SK-N-SH (cell line): ENCODE results near the gene FOS. TPM values are rescaled to one million over a fixed set of nuclear protein-coding genes. Genes with fewer than 3 reads are reported as not detected.

Source experiments
- CTCF ChIA-PET: fragments of 300-600, 350-600 bp; formaldehyde crosslinking; extraction: SDS; loops from one replicate; lab custom pipeline; 2021; lab: Yijun Ruan, JAX
- POLR2A ChIA-PET: fragments of 350-600 bp; sonication (Branson Sonifier 250); formaldehyde crosslinking; extraction: SDS; loops from one replicate; lab custom pipeline; 2020; ENCODE audit warnings: antibody characterized with exemption, inconsistent platforms; lab: Yijun Ruan, JAX
- DNase-seq: peaks from one replicate; pipeline ENCODE4 v3.0.0; 2012
- H2AFZ ChIP-seq: fragments of 200-600 bp; sonication (generic); 2 replicates; pipeline ENCODE4 v1.8.1; 2016; ENCODE audit warnings: antibody characterized with exemption, mild to moderate bottlenecking, low read depth
- H3F3A ChIP-seq: fragments of 200-600 bp; sonication (generic); replicated peaks from 2 replicates; pipeline ENCODE3; 2016; ENCODE audit warnings: antibody characterized with exemption, mild to moderate bottlenecking; ENCODE audit not compliant: insufficient read depth
- H3K27ac ChIP-seq, 2 experiments: fragments of 200-500 bp in 1 of 2; fragments of 200-600 bp in 1 of 2; sonication (Bioruptor generic) in 1 of 2; sonication (generic), shearing (Covaris generic) in 1 of 2; 2 replicates each; pipeline versions ENCODE4 v1.5.1 to v1.6.1; 2014 to 2016; ENCODE audit warnings: low read depth in 2 of 2, inconsistent platforms in 1 of 2, low read length in 1 of 2, mild to moderate bottlenecking in 1 of 2, mixed read lengths in 1 of 2
- H3K27me3 ChIP-seq: fragments of 200-600 bp; sonication (generic), shearing (Covaris generic); 2 replicates; pipeline ENCODE4 v1.6.1; 2016; ENCODE audit warnings: mixed run types; ENCODE audit not compliant: insufficient read depth
- H3K36me3 ChIP-seq, 2 experiments: fragments of 200-500 bp in 1 of 2; fragments of 200-600 bp in 1 of 2; sonication (Bioruptor generic) in 1 of 2; sonication (generic) in 1 of 2; replicated peaks in 1 of 2; 2 replicates each; pipeline versions ENCODE3 to v1.5.1; 2014 to 2016; ENCODE audit warnings: low read length in 1 of 2, mild to moderate bottlenecking in 1 of 2; ENCODE audit not compliant: insufficient read depth in 2 of 2, control insufficient read depth in 1 of 2
- H3K4me1 ChIP-seq, 2 experiments: fragments of 200-500 bp in 1 of 2; fragments of 200-600 bp in 1 of 2; sonication (Bioruptor generic) in 1 of 2; sonication (generic), shearing (Covaris generic) in 1 of 2; 2 replicates each; pipeline versions ENCODE4 v1.5.1 to v1.6.1; 2014 to 2016; ENCODE audit warnings: low read depth in 1 of 2, low read length in 1 of 2, mixed run types in 1 of 2; ENCODE audit not compliant: insufficient read depth in 2 of 2, control insufficient read depth in 1 of 2
- H3K4me2 ChIP-seq: fragments of 200-600 bp; sonication (generic), shearing (Covaris generic); 2 replicates; pipeline ENCODE4 v1.6.1; 2017; ENCODE audit warnings: mixed run types
- H3K4me3 ChIP-seq, 2 experiments: fragments of 200-500 bp in 1 of 2; fragments of 200-600 bp in 1 of 2; sonication (Bioruptor generic) in 1 of 2; sonication (generic), shearing (Covaris generic) in 1 of 2; 2 replicates each; pipeline versions ENCODE4 v1.5.1 to v1.8.1; 2014 to 2016; ENCODE audit warnings: low read depth in 2 of 2, inconsistent platforms in 1 of 2, low read length in 1 of 2, mild to moderate bottlenecking in 1 of 2, mixed read lengths in 1 of 2, moderate library complexity in 1 of 2
- H3K79me2 ChIP-seq: fragments of 200-600 bp; sonication (generic); 2 replicates; pipeline ENCODE4 v1.8.1; 2017; ENCODE audit warnings: mild to moderate bottlenecking; ENCODE audit not compliant: insufficient read depth
- H3K9ac ChIP-seq: fragments of 200-600 bp; sonication (generic); 2 replicates; pipeline ENCODE4 v1.6.1; 2017; ENCODE audit warnings: mixed run types
- H3K9me2 ChIP-seq: fragments of 200-600 bp; sonication (generic); 2 replicates; pipeline ENCODE4 v1.6.1; 2017; ENCODE audit warnings: mixed run types
- H3K9me3 ChIP-seq: fragments of 200-600 bp; sonication (generic); 2 replicates; pipeline ENCODE4 v1.6.1; 2017; ENCODE audit warnings: mixed run types, mild to moderate bottlenecking, moderate library complexity
- H4K20me1 ChIP-seq: fragments of 200-600 bp; sonication (generic); 2 replicates; pipeline ENCODE4 v1.6.1; 2017; ENCODE audit warnings: mild to moderate bottlenecking, mixed run types; ENCODE audit not compliant: insufficient read depth
- IRF3 ChIP-seq: fragments of 150-350 bp; IDR thresholded peaks from 2 replicates; pipeline ENCODE4 v1.6.1; 2016; ENCODE audit warnings: mild to moderate bottlenecking, low read depth, low read length
- MAX ChIP-seq: IDR thresholded peaks from 2 replicates; pipeline ENCODE4 v1.4.0; 2012; ENCODE audit warnings: low read depth
- MEF2A ChIP-seq: IDR thresholded peaks from 2 replicates; pipeline ENCODE4 v1.4.0; 2012; ENCODE audit warnings: low read depth, borderline replicate concordance
- NFIC ChIP-seq: IDR thresholded peaks from 2 replicates; pipeline ENCODE4 v1.4.0; 2012; ENCODE audit warnings: borderline replicate concordance
- PBX3 ChIP-seq: IDR thresholded peaks from 2 replicates; pipeline ENCODE4; 2012
- POLR2AphosphoS5 ChIP-seq: IDR thresholded peaks from 2 replicates; pipeline ENCODE4 v1.6.1; 2012; ENCODE audit warnings: low read depth, low read length
- RCOR1 ChIP-seq: fragments of 150-350 bp; IDR thresholded peaks from 2 replicates; pipeline ENCODE4 v1.6.1; 2017; ENCODE audit warnings: antibody characterized with exemption, low read length
- USF1 ChIP-seq: IDR thresholded peaks from 2 replicates; pipeline ENCODE4 v1.4.0; 2012; ENCODE audit warnings: low read depth, borderline replicate concordance
- WGBS: methylation state at CpG from one replicate; pipeline ENCODE4 v1.1.6; 2017; ENCODE audit warnings: low lambda C conversion rate; 5-methylcytosine and 5-hydroxymethylcytosine counted together
- polyA plus RNA-seq, 3 experiments: library from polyadenylated mRNA; depleted of rRNA; stranded (reverse); fragments of >200 nt; gene quantifications; 2 replicates each; pipeline ENCODE4 v1.2.3, GENCODE V29; 2012

The FOS gene
- polyA plus RNA-seq, 1 of the 3 experiments (the other 2 are of a cell fraction): 309 TPM

- H3K4me1 ChIP-seq: peaks cover 5 to 23% of the 10 kb centered on the region in 2 experiments; a peak in 2 of 4 replicates
- H3K27ac ChIP-seq: peak overlapping the region; percentile 6 to 63; a peak in 2 of 4 replicates
- H2AFZ ChIP-seq: no peak overlapping the region
- DNase-seq: peak; percentile 45
- no peaks in the 10 kb centered on the region for H3F3A ChIP-seq
- no peaks in the 10 kb centered on the region for H3K36me3 ChIP-seq
- ChIA-PET CTCF (interaction anchor here (0.8 to 14.1 kb wide), 3 partner anchors 112 to 174 kb away, joined by 3 to 291 read pairs (median 3); no protein-coding TSS in a partner anchor), POLR2A (interaction anchor here (0.7 kb wide), 1 partner anchor 162 kb away, joined by 3 read pairs; no protein-coding TSS in a partner anchor)
- no peaks in the 10 kb centered on the region for H3K79me2 ChIP-seq
- no peaks in the 10 kb centered on the region for H4K20me1 ChIP-seq
- H3K9me3 ChIP-seq: no peaks in the 10 kb centered on the region
- 51% methylated on average over 4 of the region's 4 CpGs for whole genome bisulfite sequencing
- H3K9me2 ChIP-seq: no peaks in the 10 kb centered on the region
- TF ChIP-seq RCOR1 (0 out of 2 replicates have a peak, but pooled peaks have one; percentile 39), MAX (no peak), MEF2A (no peak), NFIC (no peak), IRF3 (no peak)
- H3K9ac ChIP-seq: no peak overlapping the region
- no peaks in the 10 kb centered on the region for H3K27me3 ChIP-seq
- peak overlapping the region; percentile 42 for H3K4me2 ChIP-seq
- H3K4me3 ChIP-seq: no peak overlapping the region
These were observed 36.5 kb downstream of the FOS start for GRCh38 chr14:75315144-75315543.

GRCh38 chr14:75317148-75317547 is 38.5 kb downstream of the FOS start:
- WGBS: 67% methylated on average over 4 of the region's 4 CpGs

More at GRCh38 chr14:75317148-75317547, 38.5 kb downstream of the FOS start:
- Histone ChIP-seq H2AFZ (no peak overlapping the region), H3K36me3 (no peaks in the 10 kb centered on the region), H3K79me2 (no peaks in the 10 kb centered on the region), H3F3A (no peaks in the 10 kb centered on the region), H4K20me1 (no peaks in the 10 kb centered on the region), H3K9me3 (no peaks in the 10 kb centered on the region), H3K9me2 (no peaks in the 10 kb centered on the region), H3K4me2 (no peak overlapping the region), H3K9ac (no peak overlapping the region), H3K4me3 (no peak overlapping the region), H3K4me1 (peaks cover 0 to 11% of the 10 kb centered on the region in 2 experiments; a peak in 1 of 4 replicates), H3K27ac (no peak overlapping the region), H3K27me3 (no peaks in the 10 kb centered on the region)
- CTCF ChIA-PET: interaction anchor here (0.6 to 2.1 kb wide), 3 partner anchors 9 to 314 kb away, joined by 3 to 5 read pairs (median 4); no protein-coding TSS in a partner anchor
- TF ChIP-seq POLR2AphosphoS5 (no peak), USF1 (no peak), PBX3 (no peak)
- POLR2A ChIA-PET: no interaction called here
- DNase-seq: no peak
